Measurements from ENCODE around the gene AP3M1.

Gene AP3M1

DNA sequence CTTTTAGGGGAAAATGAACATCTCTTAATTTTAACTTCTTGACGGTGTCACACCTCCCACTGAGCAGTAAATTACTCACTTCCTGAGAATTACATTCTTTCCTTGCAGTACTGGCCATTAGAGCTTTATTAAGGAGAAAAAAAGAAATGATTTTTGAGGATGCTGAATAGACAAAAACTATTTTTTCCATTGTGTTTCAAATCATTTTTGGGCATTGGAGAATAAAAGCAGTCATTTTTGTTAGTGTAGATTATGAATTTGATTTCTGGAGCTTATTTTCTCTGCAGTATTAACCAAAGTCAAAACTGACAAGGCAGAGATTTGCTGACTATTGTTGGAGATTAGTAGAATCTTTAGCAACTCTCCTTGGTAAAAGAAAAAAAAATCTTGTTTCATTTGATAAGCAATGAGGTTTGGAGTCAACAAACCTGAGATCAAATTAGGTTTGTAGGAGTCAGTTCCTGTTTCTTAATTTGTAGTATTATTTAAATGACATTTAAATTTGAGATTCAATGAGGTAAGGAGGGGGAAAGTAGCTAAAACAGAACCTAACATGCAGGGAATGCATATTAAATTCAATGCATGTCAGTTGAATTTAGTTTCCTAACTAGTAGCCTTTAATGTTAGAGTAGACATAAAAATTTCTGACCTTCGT, 70.6 kb downstream of the AP3M1 start:
- Histone ChIP-seq H3K9ac (ENCODE audit: low read depth, low read length, poor library complexity, severe bottlenecking) (no peak overlapping the region), H3K9me3 (ENCODE audit: insufficient read depth, low read depth, low read length) (no peaks in the 10 kb centered on the region), H3K9me2 (replicated peaks; ENCODE audit: low read depth, low read length) (no peaks in the 10 kb centered on the region), H3K4me1 (ENCODE audit: insufficient read depth, low read length, poor library complexity, severe bottlenecking) (peaks cover 37% of the 10 kb centered on the region), H3K36me3 (ENCODE audit: insufficient read depth, low read length) (peaks cover 15% of the 10 kb centered on the region; the same call in 1 of the 2 replicates), H3K27me3 (ENCODE audit: insufficient read depth, low read length, poor library complexity, severe bottlenecking) (no peaks in the 10 kb centered on the region), H3K4me3 (ENCODE audit: low read length, poor library complexity, severe bottlenecking) (no peak overlapping the region), H3K79me2 (ENCODE audit: insufficient read depth, low read length) (no peaks in the 10 kb centered on the region), H3F3A (ENCODE audit: low read depth) (peaks cover 3% of the 10 kb centered on the region; the same call in 1 of the 2 replicates), H2AFZ (ENCODE audit: low read length) (no peak overlapping the region), H4K20me1 (ENCODE audit: insufficient read depth, low read length, poor library complexity, severe bottlenecking) (peaks cover 4% of the 10 kb centered on the region), H3K4me2 (ENCODE audit: low read depth, low read length, poor library complexity, severe bottlenecking) (peak overlapping the region; percentile 21)
- TF ChIP-seq, protein P1, sequence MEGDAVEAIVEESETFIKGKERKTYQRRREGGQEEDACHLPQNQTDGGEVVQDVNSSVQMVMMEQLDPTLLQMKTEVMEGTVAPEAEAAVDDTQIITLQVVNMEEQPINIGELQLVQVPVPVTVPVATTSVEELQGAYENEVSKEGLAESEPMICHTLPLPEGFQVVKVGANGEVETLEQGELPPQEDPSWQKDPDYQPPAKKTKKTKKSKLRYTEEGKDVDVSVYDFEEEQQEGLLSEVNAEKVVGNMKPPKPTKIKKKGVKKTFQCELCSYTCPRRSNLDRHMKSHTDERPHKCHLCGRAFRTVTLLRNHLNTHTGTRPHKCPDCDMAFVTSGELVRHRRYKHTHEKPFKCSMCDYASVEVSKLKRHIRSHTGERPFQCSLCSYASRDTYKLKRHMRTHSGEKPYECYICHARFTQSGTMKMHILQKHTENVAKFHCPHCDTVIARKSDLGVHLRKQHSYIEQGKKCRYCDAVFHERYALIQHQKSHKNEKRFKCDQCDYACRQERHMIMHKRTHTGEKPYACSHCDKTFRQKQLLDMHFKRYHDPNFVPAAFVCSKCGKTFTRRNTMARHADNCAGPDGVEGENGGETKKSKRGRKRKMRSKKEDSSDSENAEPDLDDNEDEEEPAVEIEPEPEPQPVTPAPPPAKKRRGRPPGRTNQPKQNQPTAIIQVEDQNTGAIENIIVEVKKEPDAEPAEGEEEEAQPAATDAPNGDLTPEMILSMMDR (conservative IDR thresholded peaks at IDR 0.05; ENCODE audit: low read length), result no peak
- no peak for TF ChIP-seq EZH2phosphoT487 (IDR thresholded peaks at IDR 0.05; ENCODE audit: borderline replicate concordance)

DNA sequence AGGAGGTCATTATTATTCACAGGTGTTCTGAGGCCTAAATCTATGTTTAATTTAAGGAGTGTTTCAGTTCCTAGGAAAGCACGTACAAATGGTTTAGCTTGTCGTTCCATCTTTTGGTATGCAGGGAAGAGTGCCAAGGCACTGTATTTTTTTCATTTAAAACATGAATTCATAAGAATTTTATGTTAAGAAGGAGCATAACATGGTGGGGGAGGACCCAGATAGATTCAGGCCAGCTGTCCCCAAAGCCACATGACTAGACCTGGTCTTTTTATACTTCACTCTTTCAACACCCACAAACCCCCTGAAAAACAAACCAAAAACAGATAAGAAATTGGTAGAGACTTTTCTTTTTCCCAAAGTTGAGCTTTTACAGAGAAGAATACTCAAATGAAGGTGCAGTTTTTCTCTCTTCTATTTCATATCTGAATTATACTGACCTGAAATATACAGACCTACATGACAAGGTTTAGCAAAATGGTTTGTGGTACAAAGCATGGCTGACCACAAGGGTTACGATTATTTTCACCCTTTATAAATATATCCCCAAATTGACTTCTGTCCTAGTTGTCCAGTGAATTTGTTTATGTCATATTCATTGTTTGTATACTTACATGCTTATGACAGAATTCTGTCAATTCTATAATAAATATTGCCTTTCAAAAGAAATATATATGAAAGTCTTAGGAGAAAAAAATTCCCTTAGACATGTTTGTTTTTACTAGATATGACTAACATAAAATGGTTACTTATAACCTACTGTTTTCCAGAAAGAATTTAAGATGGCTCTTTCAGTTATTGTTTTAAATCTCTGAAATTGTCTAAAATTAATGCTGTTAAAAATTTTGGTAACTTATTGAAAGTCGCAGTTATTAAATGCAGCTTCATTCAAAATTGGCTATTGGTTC, 71.3 kb downstream of the AP3M1 start:
- Histone ChIP-seq H3K9me3 (ENCODE audit: insufficient read depth, low read depth, low read length) (no peaks in the 10 kb centered on the region), H3K4me1 (ENCODE audit: insufficient read depth, low read length, poor library complexity, severe bottlenecking) (peaks cover 37% of the 10 kb centered on the region), H3F3A (ENCODE audit: low read depth) (peaks cover 3% of the 10 kb centered on the region; the same call in 1 of the 2 replicates), H3K9me2 (replicated peaks; ENCODE audit: low read depth, low read length) (no peaks in the 10 kb centered on the region), H3K36me3 (ENCODE audit: insufficient read depth, low read length) (peaks cover 18% of the 10 kb centered on the region; the same call in 1 of the 2 replicates), H3K4me3 (ENCODE audit: low read length, poor library complexity, severe bottlenecking) (no peak overlapping the region), H3K79me2 (ENCODE audit: insufficient read depth, low read length) (no peaks in the 10 kb centered on the region), H3K9ac (ENCODE audit: low read depth, low read length, poor library complexity, severe bottlenecking) (peak overlapping the region; percentile 0), H2AFZ (ENCODE audit: low read length) (no peak overlapping the region), H3K4me2 (ENCODE audit: low read depth, low read length, poor library complexity, severe bottlenecking) (peak overlapping the region; percentile 50), H4K20me1 (ENCODE audit: insufficient read depth, low read length, poor library complexity, severe bottlenecking) (peaks cover 4% of the 10 kb centered on the region), H3K27me3 (ENCODE audit: insufficient read depth, low read length, poor library complexity, severe bottlenecking) (no peaks in the 10 kb centered on the region)
- no peak for TF ChIP-seq EZH2phosphoT487 (IDR thresholded peaks at IDR 0.05; ENCODE audit: borderline replicate concordance)
- TF ChIP-seq, protein P1 (conservative IDR thresholded peaks at IDR 0.05; ENCODE audit: low read length), result no peak

DNA sequence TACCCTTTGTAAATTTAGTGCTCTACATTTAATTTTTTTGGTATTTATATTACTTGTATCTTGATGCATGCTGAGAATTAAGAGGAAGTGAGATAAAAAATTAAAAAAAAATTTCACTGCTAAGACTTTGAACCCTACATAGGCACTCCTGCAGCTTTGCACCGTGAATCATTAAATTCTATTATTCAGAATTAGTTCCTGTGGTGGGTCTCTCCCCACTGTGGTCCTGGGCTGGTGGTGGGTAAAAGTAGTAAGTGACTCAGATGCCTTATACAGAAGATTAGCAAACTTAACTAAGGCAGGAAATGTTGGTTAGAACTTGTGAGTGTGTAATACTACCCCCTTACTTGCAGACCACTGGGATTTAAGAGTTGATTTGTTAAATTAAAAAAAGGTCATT, 72.6 kb downstream of the AP3M1 start:
- no peaks in the 10 kb centered on the region for H3K79me2 ChIP-seq (ENCODE audit: insufficient read depth, low read length)
- peaks cover 25% of the 10 kb centered on the region; the same call in 1 of the 2 replicates for H3K36me3 ChIP-seq (ENCODE audit: insufficient read depth, low read length)
- TF ChIP-seq, protein P1 (conservative IDR thresholded peaks at IDR 0.05; ENCODE audit: low read length), result no peak
- TF ChIP-seq EZH2phosphoT487 (IDR thresholded peaks at IDR 0.05; ENCODE audit: borderline replicate concordance), result no peak
- H3K4me2 ChIP-seq (ENCODE audit: low read depth, low read length, poor library complexity, severe bottlenecking), result peak overlapping the region; percentile 50
- H3F3A ChIP-seq (ENCODE audit: low read depth), result peaks cover 3% of the 10 kb centered on the region; the same call in 1 of the 2 replicates
- peaks cover 4% of the 10 kb centered on the region for H4K20me1 ChIP-seq (ENCODE audit: insufficient read depth, low read length, poor library complexity, severe bottlenecking)
- H3K4me1 ChIP-seq (ENCODE audit: insufficient read depth, low read length, poor library complexity, severe bottlenecking), result peaks cover 37% of the 10 kb centered on the region
- no peaks in the 10 kb centered on the region for H3K27me3 ChIP-seq (ENCODE audit: insufficient read depth, low read length, poor library complexity, severe bottlenecking)
- H3K9ac ChIP-seq (ENCODE audit: low read depth, low read length, poor library complexity, severe bottlenecking), result no peak overlapping the region
- H2AFZ ChIP-seq (ENCODE audit: low read length), result no peak overlapping the region
- H3K9me3 ChIP-seq (ENCODE audit: insufficient read depth, low read depth, low read length), result no peaks in the 10 kb centered on the region
- H3K4me3 ChIP-seq (ENCODE audit: low read length, poor library complexity, severe bottlenecking), result no peak overlapping the region
- H3K9me2 ChIP-seq (replicated peaks; ENCODE audit: low read depth, low read length), result no peaks in the 10 kb centered on the region

Data from Loucy (cell line).